HG03196 (cell line): Measurements from ENCODE around the gene CAPN13.

Experiments
- ATAC-seq: cut with Tn5 transposase; IDR thresholded peaks from one replicate; pipeline ENCODE4 v1.9.1; 2021; ENCODE audit not compliant: unreplicated experiment

Gene CAPN13

DNA sequence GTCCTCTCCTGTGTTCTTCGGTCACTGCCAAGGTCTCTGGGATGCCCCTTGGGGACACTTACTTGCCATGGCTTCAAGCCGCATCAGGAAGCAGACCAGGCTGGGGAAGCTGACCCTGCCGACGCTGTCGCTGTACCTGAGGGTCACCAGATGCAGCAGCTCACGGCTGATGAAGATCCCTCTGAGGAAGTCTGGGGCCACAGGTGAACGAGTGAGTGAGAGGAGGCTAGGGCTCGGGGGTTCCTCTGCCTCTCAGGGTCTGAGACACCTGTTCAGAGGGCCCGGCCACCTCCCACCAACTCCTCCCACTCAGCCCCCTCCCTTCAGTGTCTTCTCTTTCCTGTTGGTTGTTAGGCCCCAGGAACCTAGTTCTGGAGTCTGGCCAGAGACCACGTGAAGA lies 74.9 kb downstream of the CAPN13 start:
- ATAC-seq, result no peak

- no peak for ATAC-seq
Measured at GRCh38 chr2:30731706-30732105, 75.5 kb downstream of the CAPN13 start.

- ATAC-seq, result no peak
Measured at GRCh38 chr2:30730736-30731647, 76.3 kb downstream of the CAPN13 start.

DNA sequence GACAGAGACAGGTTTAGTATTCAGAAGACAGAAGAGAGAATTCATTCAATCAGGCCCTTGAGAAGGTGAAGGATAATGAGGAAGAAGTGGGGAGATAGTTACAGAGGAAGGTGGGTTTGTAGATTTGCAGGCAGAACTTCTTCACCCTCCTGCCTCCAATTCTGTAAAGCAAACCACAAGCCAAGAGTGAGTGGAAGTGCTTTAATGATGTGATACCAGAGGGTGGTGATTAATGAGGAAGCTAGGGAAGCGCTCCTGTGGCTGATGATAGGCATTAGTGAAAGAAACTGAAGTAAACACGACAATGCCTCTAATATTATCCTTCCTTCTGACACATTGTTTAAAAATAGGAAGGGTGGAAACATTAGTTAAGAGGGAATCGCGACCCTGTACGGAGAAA lies 78.2 kb downstream of the CAPN13 start:
- ATAC-seq, result no peak

DNA sequence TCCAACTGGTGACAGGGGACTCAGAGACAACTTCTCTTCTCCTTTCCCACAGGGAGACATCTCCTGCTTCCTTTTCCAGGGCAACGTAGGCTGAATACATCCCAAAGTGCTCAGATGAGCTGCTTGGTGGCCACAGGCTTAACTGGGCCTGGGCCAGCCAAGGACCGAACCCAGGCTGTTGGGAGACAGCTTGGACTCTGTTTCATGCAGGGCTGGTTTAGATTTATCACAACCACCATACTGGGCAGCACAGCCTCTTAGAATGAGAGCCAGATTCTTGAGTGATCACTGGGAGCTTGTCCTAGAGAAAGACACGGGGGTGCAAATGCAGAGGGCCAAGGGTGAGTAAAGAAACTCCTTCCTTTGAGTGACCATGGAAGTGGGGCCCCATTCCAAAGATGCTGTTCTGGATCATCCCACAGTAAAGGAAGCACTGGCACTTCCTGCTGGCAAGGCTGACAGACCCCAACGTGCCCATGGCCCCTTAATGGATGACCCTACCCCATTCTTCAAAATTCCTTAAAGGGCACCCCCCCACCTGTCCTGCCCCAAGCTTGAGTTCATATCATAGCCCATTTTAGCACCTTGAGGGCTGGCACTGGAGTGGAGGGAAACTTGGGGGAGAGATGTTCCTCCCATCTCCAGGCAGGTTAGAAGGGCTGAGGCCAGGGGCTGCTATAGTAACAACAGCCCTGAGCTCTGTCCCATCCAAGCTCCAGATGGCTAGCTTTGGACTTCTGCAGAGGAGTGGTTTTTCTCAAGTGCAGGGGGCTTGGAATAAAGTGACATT lies 84.1 kb downstream of the CAPN13 start:
- ATAC-seq, result no peak

GRCh38 chr2:30721668-30722647 lies 85.3 kb downstream of the CAPN13 start:
- no peak for ATAC-seq

DNA sequence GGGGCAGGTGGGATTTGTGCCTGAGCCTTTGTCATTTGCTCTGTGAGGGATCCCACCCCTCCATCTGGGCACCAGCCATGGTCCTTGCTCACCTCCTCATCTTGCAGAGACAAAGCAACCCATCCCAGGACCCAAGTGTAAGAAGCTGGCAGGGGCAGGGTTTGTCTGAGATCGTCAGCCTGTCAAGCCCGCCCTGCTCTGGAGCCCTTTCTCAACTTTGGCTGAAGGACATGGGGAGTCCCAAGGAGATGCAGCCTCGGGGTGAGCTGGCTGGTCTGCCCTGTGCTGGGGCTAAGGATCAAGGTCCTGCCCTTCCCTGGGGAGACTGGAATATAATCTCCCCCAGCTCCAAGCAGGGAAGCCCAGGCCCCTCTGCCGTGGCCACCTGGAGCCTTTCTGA lies 86.0 kb downstream of the CAPN13 start:
- ATAC-seq, result no peak

GRCh38 chr2:30717081-30717650 lies 90.1 kb downstream of the CAPN13 start:
- ATAC-seq, result no peak

GRCh38 chr2:30716123-30716900 lies 90.9 kb downstream of the CAPN13 start:
- ATAC-seq, result no peak

GRCh38 chr2:30714811-30715709 lies 92.2 kb downstream of the CAPN13 start:
- ATAC-seq, result no peak

DNA sequence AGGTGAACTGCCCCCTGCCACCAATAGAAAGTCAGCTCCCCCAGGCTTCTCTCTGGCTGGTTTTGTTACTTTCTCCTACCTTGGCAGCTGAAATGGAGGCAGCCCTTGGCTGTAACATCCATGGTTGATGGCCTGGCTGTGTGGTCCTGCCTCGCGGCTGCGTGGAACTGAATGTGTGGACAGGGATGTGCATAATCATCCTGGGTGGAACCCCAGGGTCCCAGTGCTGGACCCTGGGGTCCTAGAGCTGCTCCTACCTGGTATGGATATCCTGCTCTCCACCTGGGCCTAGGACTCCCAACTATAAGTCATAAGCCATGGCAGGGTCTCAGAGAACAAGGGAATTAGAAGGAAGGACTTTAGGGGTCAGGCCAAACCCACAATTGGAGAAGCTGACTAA lies 93.5 kb downstream of the CAPN13 start:
- ATAC-seq, result peak; percentile 3

GRCh38 chr2:30711646-30712085 lies 95.6 kb downstream of the CAPN13 start:
- peak; percentile 77 for ATAC-seq

GRCh38 chr2:30710461-30710860 lies 96.8 kb downstream of the CAPN13 start:
- no peak for ATAC-seq

DNA sequence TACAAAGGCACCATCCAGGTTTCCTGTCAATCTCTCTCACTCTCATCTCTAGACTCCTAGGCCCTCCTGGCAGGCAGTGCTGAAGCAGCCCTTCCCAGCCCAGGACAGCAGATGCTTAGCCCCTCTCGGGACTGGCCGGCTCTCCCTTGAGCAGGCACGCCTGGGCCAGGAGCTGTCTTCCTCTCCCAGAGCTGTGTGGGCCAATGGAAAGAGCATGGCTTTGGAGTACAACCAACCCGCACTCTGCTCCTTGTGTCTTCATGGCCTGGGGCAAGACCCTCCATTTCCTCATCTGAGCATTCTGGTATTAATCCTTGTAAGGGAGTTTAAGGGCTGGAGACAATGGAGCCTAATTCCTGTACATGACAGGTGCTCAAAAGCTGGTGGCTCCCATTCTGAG lies 97.2 kb downstream of the CAPN13 start:
- no peak for ATAC-seq

DNA sequence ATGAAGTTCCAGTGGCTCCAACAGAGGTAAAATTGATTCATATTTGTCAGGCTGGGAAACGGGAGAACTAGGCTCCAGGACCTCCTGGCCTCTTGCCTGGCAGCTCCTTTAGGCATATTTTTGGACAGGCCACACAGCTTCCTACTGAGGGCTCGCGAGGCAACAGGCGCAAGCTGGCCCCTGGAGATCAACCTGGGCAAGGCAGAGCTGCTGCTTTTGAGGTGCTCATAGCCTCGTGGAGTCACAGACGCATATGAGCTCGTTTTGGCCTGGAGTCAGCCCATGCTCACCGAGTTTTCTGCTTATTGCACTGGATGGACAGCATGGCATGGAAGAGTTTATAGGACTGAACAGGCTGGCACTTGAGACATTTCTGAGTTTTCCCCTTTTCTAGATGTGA lies 97.7 kb downstream of the CAPN13 start:
- ATAC-seq, result no peak

GRCh38 chr2:30708491-30709290 lies 98.6 kb downstream of the CAPN13 start:
- ATAC-seq, result no peak

DNA sequence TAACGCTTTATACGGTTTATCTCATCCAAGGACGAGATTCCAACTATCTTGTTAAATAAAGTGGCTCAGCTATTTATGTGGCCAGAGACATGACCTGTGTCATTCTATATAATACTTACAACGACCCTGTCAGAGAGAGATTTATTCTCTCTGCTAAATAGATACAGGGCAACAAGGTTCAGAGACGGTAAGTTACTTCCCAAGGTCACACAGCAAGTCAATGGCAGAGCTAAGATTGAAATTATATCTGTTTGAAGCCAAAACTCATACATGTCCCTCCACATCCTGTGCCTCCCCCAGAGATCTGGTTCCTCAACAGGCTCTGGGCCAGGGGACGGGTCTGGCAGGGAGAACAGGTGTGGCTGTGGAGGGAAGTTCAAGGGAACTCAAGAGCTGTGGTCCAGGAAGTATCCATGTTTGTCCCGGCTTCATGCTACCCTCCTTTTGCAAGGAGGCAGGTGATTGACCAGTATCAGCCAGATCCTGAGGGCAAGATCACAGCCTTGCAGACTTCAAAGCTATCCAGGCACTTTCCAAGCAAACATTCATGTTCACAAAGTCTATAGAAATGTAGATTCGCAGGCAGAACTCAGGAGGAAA lies 99.8 kb downstream of the CAPN13 start:
- ATAC-seq, result no peak
